IMR-90 (cell line): Measurements from ENCODE around the gene DPP10. TPM values are rescaled to one million over a fixed set of nuclear protein-coding genes. Genes with fewer than 3 reads are reported as not detected.

Source experiments
- ATAC-seq: fragments of 200-7000 bp; cut with Tn5 transposase; 2 replicates; pipeline ENCODE4 v1.9.1; 2020; ENCODE audit warnings: low read depth, mild to moderate bottlenecking, moderate library complexity
- BruUV-seq: library from RNA; stranded (reverse); fragments of 400-500 nt; replicated peaks from 2 replicates; lab custom pipeline; 2021; lab: Mats Ljungman, UMichigan
- CTCF ChIA-PET: fragments of 300-600 bp; formaldehyde crosslinking; extraction: SDS; loops from one replicate; lab custom pipeline; 2021; ENCODE audit warnings: antibody characterized with exemption; lab: Yijun Ruan, JAX
- POLR2A ChIA-PET: fragments of 300-600 bp; sonication (Branson Sonifier 250); formaldehyde crosslinking; loops from one replicate; lab custom pipeline; 2022; ENCODE audit warnings: antibody characterized with exemption; ENCODE audit not compliant: unreplicated experiment; lab: Charles Lee
- DNase-seq: peaks from one replicate; pipeline ENCODE4 v3.0.0; 2013
- H2AFZ ChIP-seq: replicated peaks from 2 replicates; pipeline ENCODE3; 2013; ENCODE audit warnings: low read length, mild to moderate bottlenecking; ENCODE audit not compliant: poor library complexity
- H2AK5ac ChIP-seq: 2 replicates; pipeline ENCODE4 v1.6.1; 2013; ENCODE audit warnings: low read depth, low read length, inconsistent platforms
- H2AK9ac ChIP-seq: replicated peaks from 2 replicates; pipeline ENCODE3; 2013; ENCODE audit warnings: mild to moderate bottlenecking, low read depth, low read length, moderate library complexity; ENCODE audit not compliant: poor library complexity
- H2BK120ac ChIP-seq: 2 replicates; pipeline ENCODE4 v1.6.1; 2013; ENCODE audit warnings: low read depth, low read length, inconsistent platforms
- H2BK15ac ChIP-seq: 3 replicates; pipeline ENCODE4 v1.6.1; 2013; ENCODE audit warnings: low read depth, low read length, inconsistent platforms
- H2BK20ac ChIP-seq: 2 replicates; pipeline ENCODE4 v1.6.1; 2013; ENCODE audit warnings: low read depth, mild to moderate bottlenecking, inconsistent platforms, low read length, moderate library complexity
- H2BK5ac ChIP-seq: 2 replicates; pipeline ENCODE4 v1.6.1; 2013; ENCODE audit warnings: mild to moderate bottlenecking, low read depth, low read length, inconsistent platforms; ENCODE audit not compliant: poor library complexity, severe bottlenecking
- H3K14ac ChIP-seq: replicated peaks from 2 replicates; pipeline ENCODE4 v1.6.1; 2013; ENCODE audit warnings: low read depth, low read length, inconsistent platforms
- H3K18ac ChIP-seq: 2 replicates; pipeline ENCODE4 v1.6.1; 2013; ENCODE audit warnings: low read depth, low read length, control low read depth
- H3K23ac ChIP-seq: 2 replicates; pipeline ENCODE4 v1.6.1; 2013; ENCODE audit warnings: low read depth, low read length, inconsistent platforms
- H3K27ac ChIP-seq: 2 replicates; pipeline ENCODE4 v1.5.1; 2013; ENCODE audit warnings: mild to moderate bottlenecking, control low read depth, low read length; ENCODE audit not compliant: insufficient read depth
- H3K27me3 ChIP-seq: 2 replicates; pipeline ENCODE4 v1.6.1; 2013; ENCODE audit warnings: low read length; ENCODE audit not compliant: control insufficient read depth, insufficient read depth
- H3K36me3 ChIP-seq: 2 replicates; pipeline ENCODE4 v1.6.1; 2013; ENCODE audit warnings: low read length, mixed read lengths; ENCODE audit not compliant: control insufficient read depth, insufficient read depth
- H3K4ac ChIP-seq: 2 replicates; pipeline ENCODE4 v1.6.1; 2013; ENCODE audit warnings: low read depth, low read length, inconsistent platforms
- H3K4me1 ChIP-seq: 2 replicates; pipeline ENCODE4 v1.6.1; 2013; ENCODE audit warnings: low read length, mixed read lengths; ENCODE audit not compliant: control insufficient read depth, insufficient read depth
- H3K4me2 ChIP-seq: 2 replicates; pipeline ENCODE4 v1.6.1; 2013; ENCODE audit warnings: low read depth, mild to moderate bottlenecking, control low read depth, low read length, moderate library complexity
- H3K4me3 ChIP-seq: 2 replicates; pipeline ENCODE4 v1.5.1; 2013; ENCODE audit warnings: low read depth, mild to moderate bottlenecking, control low read depth, low read length, moderate library complexity; ENCODE audit not compliant: insufficient read depth
- H3K56ac ChIP-seq: 2 replicates; pipeline ENCODE4 v1.6.1; 2013; ENCODE audit warnings: low read length, inconsistent platforms; ENCODE audit not compliant: insufficient read depth; ENCODE audit errors: extremely low read depth
- H3K79me1 ChIP-seq, 2 experiments: 2 replicates each; pipeline ENCODE4 v1.6.1; 2013; ENCODE audit warnings: low read length in 2 of 2, inconsistent platforms in 1 of 2, low read depth in 1 of 2
- H3K9ac ChIP-seq: 2 replicates; pipeline ENCODE4 v1.6.1; 2013; ENCODE audit warnings: low read depth, low read length, control low read depth
- H3K9me1 ChIP-seq: 2 replicates; pipeline ENCODE4 v1.6.1; 2013; ENCODE audit warnings: low read length, inconsistent platforms; ENCODE audit not compliant: insufficient read depth
- H3K9me3 ChIP-seq: 2 replicates; pipeline ENCODE4 v1.6.1; 2013; ENCODE audit warnings: low read length; ENCODE audit not compliant: control insufficient read depth, insufficient read depth
- H4K20me1 ChIP-seq: 2 replicates; pipeline ENCODE4 v1.6.1; 2013; ENCODE audit warnings: low read length, inconsistent platforms; ENCODE audit not compliant: insufficient read depth
- H4K5ac ChIP-seq: 2 replicates; pipeline ENCODE4 v1.6.1; 2013; ENCODE audit warnings: mild to moderate bottlenecking, low read depth, low read length, control low read depth
- H4K8ac ChIP-seq, 2 experiments: 2 replicates each; pipeline ENCODE4 v1.6.1; 2013; ENCODE audit warnings: low read depth in 2 of 2, low read length in 2 of 2, control low read depth in 1 of 2, inconsistent platforms in 1 of 2
- H4K91ac ChIP-seq: 2 replicates; pipeline ENCODE4 v1.6.1; 2013; ENCODE audit warnings: low read depth, low read length, inconsistent platforms; ENCODE audit not compliant: insufficient read depth
- ELK1 ChIP-seq: fragments of 150-350 bp; IDR thresholded peaks from 2 replicates; pipeline ENCODE4 v1.6.1; 2016; ENCODE audit warnings: low read depth, mild to moderate bottlenecking, low read length, moderate library complexity, borderline replicate concordance
- FOS ChIP-seq: fragments of 150-350 bp; IDR thresholded peaks from 2 replicates; pipeline ENCODE4 v1.6.1; 2016; ENCODE audit warnings: low read depth, low read length
- MAZ ChIP-seq: IDR thresholded peaks from 2 replicates; pipeline ENCODE4 v1.6.1; 2012; ENCODE audit warnings: low read depth, mild to moderate bottlenecking, low read length, improper control_type of control experiment, moderate library complexity, borderline replicate concordance
- NFE2L2 ChIP-seq: fragments of 150-350 bp; IDR thresholded peaks from 2 replicates; pipeline ENCODE4 v1.6.1; 2016; ENCODE audit warnings: low read depth, mild to moderate bottlenecking, low read length
- SMC3 ChIP-seq: fragments of 150-350 bp; IDR thresholded peaks from 2 replicates; pipeline ENCODE4 v1.6.1; 2016; ENCODE audit warnings: low read depth, mild to moderate bottlenecking, antibody characterized with exemption, low read length, moderate library complexity
- WGBS, 2 experiments: methylation state at CpG; one replicate each; pipeline versions ENCODE4 v1.1.5 to v1.1.7; 2013; ENCODE audit warnings: missing lambda C conversion rate in 2 of 2; ENCODE audit not compliant: insufficient read length in 1 of 2; ENCODE audit errors: extremely low coverage in 2 of 2; 5-methylcytosine and 5-hydroxymethylcytosine counted together
- dilution Hi-C: fragments of 300-500 bp; cut with HindIII; formaldehyde crosslinking; loops from one replicate; pipeline ENCODE4 v1.14.3; 2018; ENCODE audit warnings: low sequenced_read_pairs; ENCODE audit not compliant: unreplicated experiment
- in situ Hi-C: fragments of 300-500 bp; cut with MboI; formaldehyde crosslinking; loops from 3 replicates; pipeline ENCODE4 v1.14.3; 2019; ENCODE audit warnings: low sequenced_read_pairs, inconsistent platforms, mixed read lengths
- intact Hi-C: fragments of 100-400 bp; cut with micrococcal nuclease; formaldehyde crosslinking; loops from 2 replicates; pipeline ENCODE4 v1.10.0; 2022
- polyA plus RNA-seq, 3 experiments: library from polyadenylated mRNA; depleted of rRNA; stranded (reverse); fragments of >200 nt; gene quantifications; 2 replicates each; pipeline ENCODE4 v1.2.3, GENCODE V29; 2012; ENCODE audit warnings: low replicate concordance in 1 of 3
- total RNA-seq: library from RNA; depleted of rRNA; stranded (reverse); fragments of >200 nt; gene quantifications from 2 replicates; pipeline ENCODE4 v1.2.3, GENCODE V29; 2012

DPP10 gene
- total and polyA plus RNA-seq, 2 of the 4 experiments (the other 2 are of a cell fraction), result not detected

GRCh38 chr2:114464961-114465706 lies 22.7 kb downstream of the DPP10 start:
- no peaks in the 10 kb centered on the region for H3K9me1 ChIP-seq
- no peak overlapping the region for H3K9ac ChIP-seq
- no peak overlapping the region for H4K5ac ChIP-seq
- no peak overlapping the region for H2BK15ac ChIP-seq
- H3K56ac ChIP-seq, result no peak overlapping the region
- BruUV-seq, result no TSS peak
- H3K4ac ChIP-seq, result no peak overlapping the region
- TF ChIP-seq NFE2L2 (no peak), SMC3 (no peak), FOS (no peak), MAZ (no peak), ELK1 (no peak)
- H2AK9ac ChIP-seq, result no peak overlapping the region
- no peak overlapping the region for H3K27ac ChIP-seq
- no peak for ATAC-seq
- no peak for DNase-seq
- H3K4me3 ChIP-seq, result no peak overlapping the region
- no peaks in the 10 kb centered on the region for H3K9me3 ChIP-seq
- H3K14ac ChIP-seq, result no peak overlapping the region
- no peak overlapping the region for H2AFZ ChIP-seq
- no peak overlapping the region for H3K4me2 ChIP-seq
- ChIA-PET CTCF (interaction anchor here (0.6 kb wide), 1 partner anchor 229 kb away, joined by 6 read pairs; no protein-coding TSS in a partner anchor), POLR2A (no interaction called here)
- 61% methylated on average over 4 of the region's 10 CpGs; no CpG with 5 or more reads in 1 of the 2 experiments for WGBS, 2 experiments
- dilution Hi-C loops (no loop called here), intact Hi-C loops (no loop called here), in situ Hi-C loops (no loop called here)
- no peak overlapping the region for H2BK5ac ChIP-seq
- H3K36me3 ChIP-seq, result no peaks in the 10 kb centered on the region
- H3K23ac ChIP-seq, result no peak overlapping the region
- H4K20me1 ChIP-seq, result no peaks in the 10 kb centered on the region
- H2AK5ac ChIP-seq, result no peak overlapping the region
- no peak overlapping the region for H4K91ac ChIP-seq
- no peaks in the 10 kb centered on the region for H3K79me1 ChIP-seq
- no peaks in the 10 kb centered on the region for H3K27me3 ChIP-seq
- H4K8ac ChIP-seq, result no peak overlapping the region
- no peak overlapping the region for H2BK120ac ChIP-seq
- no peak overlapping the region for H2BK20ac ChIP-seq
- H3K18ac ChIP-seq, result no peak overlapping the region
- H3K4me1 ChIP-seq, result no peaks in the 10 kb centered on the region
